A673 (cell line): ENCODE data around the gene LAT. TPM values are rescaled to one million over a fixed set of nuclear protein-coding genes. Genes with fewer than 3 reads are reported as not detected.

Experiments
- BruUV-seq: library from RNA; stranded (reverse); fragments of 400-500 nt; replicated peaks from 2 replicates; lab custom pipeline; 2021; lab: Mats Ljungman, UMichigan
- CTCF ChIA-PET: fragments of 300-600 bp; sonication (Branson Sonifier 250); formaldehyde crosslinking; loops from one replicate; lab custom pipeline; 2022; ENCODE audit warnings: antibody characterized with exemption; lab: Charles Lee
- POLR2A ChIA-PET: fragments of 300-600 bp; sonication (Branson Sonifier 250); formaldehyde crosslinking; loops from one replicate; lab custom pipeline; 2022; ENCODE audit warnings: antibody characterized with exemption; ENCODE audit not compliant: low non-redundant PET; lab: Charles Lee
- DNase-seq: peaks from one replicate; pipeline ENCODE4 v3.0.0-alpha.2; 2015; ENCODE audit warnings: low spot score
- H3K27ac ChIP-seq: fragments of 200-600 bp; sonication (generic); 2 replicates; pipeline ENCODE4 v1.5.1; 2016; ENCODE audit warnings: mixed run types, low read depth, mild to moderate bottlenecking, mixed read lengths, antibody characterized with exemption, low read length; ENCODE audit not compliant: poor library complexity, severe bottlenecking
- H3K27me3 ChIP-seq: fragments of 200-600 bp; sonication (generic); replicated peaks from 2 replicates; pipeline ENCODE4 v1.6.1; 2017; ENCODE audit warnings: mixed run types, low read depth, mild to moderate bottlenecking, mixed read lengths, antibody characterized with exemption, low read length; ENCODE audit not compliant: insufficient read depth, poor library complexity
- H3K36me3 ChIP-seq: fragments of 200-600 bp; sonication (generic); 2 replicates; pipeline ENCODE4 v1.6.1; 2016; ENCODE audit warnings: mixed run types, mild to moderate bottlenecking, mixed read lengths, antibody characterized with exemption, low read length; ENCODE audit not compliant: insufficient read depth, poor library complexity, severe bottlenecking
- H3K4me1 ChIP-seq: fragments of 200-600 bp; sonication (generic); 2 replicates; pipeline ENCODE4 v1.6.1; 2017; ENCODE audit warnings: mixed run types, mild to moderate bottlenecking, mixed read lengths, antibody characterized with exemption, low read length; ENCODE audit not compliant: insufficient read depth, poor library complexity, severe bottlenecking
- H3K4me3 ChIP-seq: fragments of 200-600 bp; sonication (generic); 2 replicates; pipeline ENCODE4 v1.5.1; 2016; ENCODE audit warnings: low read depth, mixed run types, mild to moderate bottlenecking, mixed read lengths, low read length; ENCODE audit not compliant: poor library complexity, severe bottlenecking
- H3K9me3 ChIP-seq: fragments of 200-600 bp; sonication (generic); 2 replicates; pipeline ENCODE4 v1.6.1; 2016; ENCODE audit warnings: mixed run types, low read depth, mild to moderate bottlenecking, mixed read lengths, antibody characterized with exemption, low read length; ENCODE audit not compliant: poor library complexity, severe bottlenecking
- CTCF ChIP-seq: fragments of 300-800, 200-600 bp; sonication (generic); conservative IDR thresholded peaks from 2 replicates; pipeline ENCODE4 v1.5.1; 2017; ENCODE audit warnings: low read depth, mild to moderate bottlenecking, antibody characterized with exemption, low read length, moderate library complexity, mixed read lengths
- EZH2 ChIP-seq: fragments of 200-600 bp; sonication (generic); IDR thresholded peaks from 2 replicates; pipeline ENCODE4 v1.6.1; 2017; ENCODE audit warnings: borderline replicate concordance, low read depth, mild to moderate bottlenecking, mixed read lengths, antibody characterized with exemption, low read length; ENCODE audit not compliant: poor library complexity, severe bottlenecking
- intact Hi-C: fragments of 100-400 bp; cut with micrococcal nuclease; formaldehyde crosslinking; loops from one replicate; pipeline ENCODE4 v1.10.0; 2022; ENCODE audit not compliant: unreplicated experiment
- total RNA-seq: library from RNA; stranded (reverse); gene quantifications from 2 replicates; pipeline ENCODE4 v1.2.3, GENCODE V29; 2021

LAT gene
- total RNA-seq, 1 experiment from 2014 or later: 2.8 TPM

GRCh38 chr16:29024278-29024677, 39.4 kb downstream of the LAT start:
- no peak for DNase-seq
- H3K4me1 ChIP-seq: peaks cover 2% of the 10 kb centered on the region
- no peak overlapping the region for H3K4me3 ChIP-seq
- intact Hi-C loops: no loop called here
- no peak for TF ChIP-seq EZH2
- no peak for TF ChIP-seq CTCF
- no TSS peak for BruUV-seq
- no peaks in the 10 kb centered on the region for H3K36me3 ChIP-seq
- CTCF ChIA-PET: no interaction called here
- no peaks in the 10 kb centered on the region for H3K9me3 ChIP-seq
- no peaks in the 10 kb centered on the region for H3K27me3 ChIP-seq
- POLR2A ChIA-PET: no interaction called here
- H3K27ac ChIP-seq: no peak overlapping the region

- no peaks in the 10 kb centered on the region for H3K27me3 ChIP-seq
- H3K4me1 ChIP-seq: peaks cover 5% of the 10 kb centered on the region
- BruUV-seq: no TSS peak
- ChIA-PET POLR2A (interaction anchor here (0.6 kb wide), 1 partner anchor 617 kb away, joined by 3 read pairs; no protein-coding TSS in a partner anchor), CTCF (no interaction called here)
- no peaks in the 10 kb centered on the region for H3K36me3 ChIP-seq
- TF ChIP-seq EZH2 (no peak), CTCF (no peak)
- H3K9me3 ChIP-seq: no peaks in the 10 kb centered on the region
- no peak overlapping the region for H3K4me3 ChIP-seq
- intact Hi-C loops: no loop called here
- DNase-seq: no peak
- H3K27ac ChIP-seq: no peak overlapping the region
These were observed 40.4 kb downstream of the LAT start for GRCh38 chr16:29025218-29025617.

GRCh38 chr16:29025735-29026134, 40.9 kb downstream of the LAT start:
- H3K36me3 ChIP-seq: no peaks in the 10 kb centered on the region
- ChIA-PET POLR2A (no interaction called here), CTCF (no interaction called here)
- no peak overlapping the region for H3K4me3 ChIP-seq
- no peak overlapping the region for H3K27ac ChIP-seq
- no peaks in the 10 kb centered on the region for H3K27me3 ChIP-seq
- no peak for TF ChIP-seq CTCF
- no peak for TF ChIP-seq EZH2
- intact Hi-C loops: no loop called here
- H3K9me3 ChIP-seq: no peaks in the 10 kb centered on the region
- no peak for DNase-seq
- BruUV-seq: no TSS peak
- peaks cover 5% of the 10 kb centered on the region for H3K4me1 ChIP-seq
